Astrocyte (in vitro differentiated cells and primary cell): ENCODE data around the gene MFN2.

Source experiments
- EZH2 ChIP-seq: IDR thresholded peaks from 2 replicates; pipeline ENCODE4 v1.6.1; 2012; ENCODE audit warnings: mild to moderate bottlenecking, low read length, inconsistent platforms; ENCODE audit not compliant: insufficient read depth
- TF ChIP-seq, protein P1 (sequence below): IDR thresholded peaks from 2 replicates; pipeline ENCODE4 v1.5.1; 2011; ENCODE audit warnings: low read depth, mild to moderate bottlenecking, inconsistent platforms, low read length, moderate library complexity; ENCODE audit not compliant: insufficient read depth

GRCh38 chr1:12057940-12058687 lies 77.9 kb downstream of the MFN2 start:
- TF ChIP-seq, protein P1, sequence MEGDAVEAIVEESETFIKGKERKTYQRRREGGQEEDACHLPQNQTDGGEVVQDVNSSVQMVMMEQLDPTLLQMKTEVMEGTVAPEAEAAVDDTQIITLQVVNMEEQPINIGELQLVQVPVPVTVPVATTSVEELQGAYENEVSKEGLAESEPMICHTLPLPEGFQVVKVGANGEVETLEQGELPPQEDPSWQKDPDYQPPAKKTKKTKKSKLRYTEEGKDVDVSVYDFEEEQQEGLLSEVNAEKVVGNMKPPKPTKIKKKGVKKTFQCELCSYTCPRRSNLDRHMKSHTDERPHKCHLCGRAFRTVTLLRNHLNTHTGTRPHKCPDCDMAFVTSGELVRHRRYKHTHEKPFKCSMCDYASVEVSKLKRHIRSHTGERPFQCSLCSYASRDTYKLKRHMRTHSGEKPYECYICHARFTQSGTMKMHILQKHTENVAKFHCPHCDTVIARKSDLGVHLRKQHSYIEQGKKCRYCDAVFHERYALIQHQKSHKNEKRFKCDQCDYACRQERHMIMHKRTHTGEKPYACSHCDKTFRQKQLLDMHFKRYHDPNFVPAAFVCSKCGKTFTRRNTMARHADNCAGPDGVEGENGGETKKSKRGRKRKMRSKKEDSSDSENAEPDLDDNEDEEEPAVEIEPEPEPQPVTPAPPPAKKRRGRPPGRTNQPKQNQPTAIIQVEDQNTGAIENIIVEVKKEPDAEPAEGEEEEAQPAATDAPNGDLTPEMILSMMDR: no peak
- no peak for TF ChIP-seq EZH2
